K562 (cell line): ENCODE results near the gene IL1RAPL2. TPM values are rescaled to one million over a fixed set of nuclear protein-coding genes. Genes with fewer than 3 reads are reported as not detected.

Source experiments
- ATAC-seq: fragments of 200-7000 bp; cut with Tn5 transposase; 3 replicates; pipeline ENCODE4 v1.9.1; 2020; ENCODE audit warnings: moderate library complexity
- BruUV-seq: library from RNA; stranded (reverse); fragments of 400-500 nt; replicated peaks from 2 replicates; lab custom pipeline; 2021; lab: Mats Ljungman, UMichigan
- CTCF ChIA-PET: fragments of 300-600 bp; formaldehyde crosslinking; extraction: SDS; loops from one replicate; lab custom pipeline; 2021; ENCODE audit warnings: low intra/inter-chr PET ratio; lab: Yijun Ruan, JAX
- POLR2A ChIA-PET: fragments of 300-600, 350-650 bp; sonication (Branson Sonifier 250); formaldehyde crosslinking; extraction: SDS; loops from one replicate; lab custom pipeline; 2021; ENCODE audit warnings: antibody characterized with exemption, inconsistent platforms; lab: Yijun Ruan, JAX
- DNase-seq, 4 experiments: peaks; one replicate each; pipeline versions ENCODE4 v3.0.0 to v3.0.0-alpha.2; 2011 to 2018; ENCODE audit warnings: low spot score in 3 of 4, mixed read lengths in 3 of 4; ENCODE audit errors: extremely low read depth in 1 of 4
- FAIRE-seq: peaks from 2 replicates; lab custom pipeline; 2011; peaks lifted over from hg19 to GRCh38; lab: Jason Lieb, UNC
- H2AFZ ChIP-seq: 2 replicates; pipeline ENCODE4 v1.6.0; 2011; ENCODE audit warnings: low read depth, low read length, control low read depth, inconsistent platforms
- H3K27ac ChIP-seq: fragments of 200-600 bp; 3 replicates; pipeline ENCODE4 v1.8.0; 2011; ENCODE audit warnings: low read depth, mild to moderate bottlenecking, control low read depth, inconsistent platforms, low read length, moderate library complexity, mixed read lengths; ENCODE audit errors: extremely low read depth
- H3K27me3 ChIP-seq, 2 experiments: fragments of 300-600 bp in 1 of 2; 2 replicates in 1 of 2; 3 replicates in 1 of 2; pipeline versions ENCODE4 v1.6.0 to v1.8.0; 2011; ENCODE audit warnings: inconsistent platforms in 2 of 2, low read length in 2 of 2, mild to moderate bottlenecking in 1 of 2, mixed read lengths in 1 of 2, moderate library complexity in 1 of 2; ENCODE audit not compliant: control insufficient read depth in 2 of 2, insufficient read depth in 2 of 2
- H3K36me3 ChIP-seq: fragments of 300-600 bp; 3 replicates; pipeline ENCODE4 v1.8.0; 2011; ENCODE audit warnings: mild to moderate bottlenecking, low read length, inconsistent platforms; ENCODE audit not compliant: control insufficient read depth, insufficient read depth
- H3K4me1 ChIP-seq, 2 experiments: fragments of 200-600 bp in 1 of 2; replicated peaks in 1 of 2; 2 replicates in 1 of 2; 3 replicates in 1 of 2; pipeline versions ENCODE4 v1.5.1 to v1.8.0; 2011; ENCODE audit warnings: inconsistent platforms in 2 of 2, low read length in 2 of 2, mild to moderate bottlenecking in 1 of 2, mixed read lengths in 1 of 2, moderate library complexity in 1 of 2; ENCODE audit not compliant: control insufficient read depth in 2 of 2, insufficient read depth in 2 of 2
- H3K4me2 ChIP-seq: 2 replicates; pipeline ENCODE4 v1.6.1; 2011; ENCODE audit warnings: low read length, control low read depth, inconsistent platforms, mixed read lengths; ENCODE audit not compliant: insufficient read depth
- H3K4me3 ChIP-seq: fragments of 200-600 bp; sonication (generic), shearing (Covaris generic); 2 replicates; pipeline ENCODE4 v1.5.1; 2016; ENCODE audit warnings: control low read depth, inconsistent platforms
- H3K79me2 ChIP-seq: fragments of 200-600 bp; 3 replicates; pipeline ENCODE4 v1.8.0; 2011; ENCODE audit warnings: low read length, inconsistent platforms; ENCODE audit not compliant: control insufficient read depth, insufficient read depth
- H3K9ac ChIP-seq, 2 experiments: 2 replicates each; pipeline versions ENCODE4 v1.6.0 to v1.6.1; 2011; ENCODE audit warnings: low read depth in 2 of 2, low read length in 2 of 2, control low read depth in 1 of 2, inconsistent platforms in 1 of 2, mild to moderate bottlenecking in 1 of 2, mixed read lengths in 1 of 2; ENCODE audit not compliant: insufficient read depth in 1 of 2
- H3K9me1 ChIP-seq: one replicate; pipeline ENCODE4 v1.6.0; 2011; ENCODE audit warnings: inconsistent platforms, mild to moderate bottlenecking, low read length, moderate library complexity; ENCODE audit not compliant: control insufficient read depth, insufficient read depth
- H3K9me3 ChIP-seq: replicated peaks from 2 replicates; pipeline ENCODE4 v1.5.1; 2011; ENCODE audit warnings: low read depth, low read length, inconsistent platforms; ENCODE audit not compliant: control insufficient read depth, insufficient read depth
- H4K20me1 ChIP-seq: replicated peaks from 2 replicates; pipeline ENCODE4 v1.6.1; 2011; ENCODE audit warnings: low read length, inconsistent platforms, mixed read lengths; ENCODE audit not compliant: control insufficient read depth, insufficient read depth
- BRD4 ChIP-seq: fragments of 200-600 bp; sonication (generic); IDR thresholded peaks from 2 replicates; pipeline ENCODE4 v1.6.1; 2017; ENCODE audit warnings: inconsistent platforms
- C11orf30 ChIP-seq: fragments of 450-650 bp; IDR thresholded peaks from 2 replicates; pipeline ENCODE4 v1.6.1; 2016; ENCODE audit warnings: low read depth, mild to moderate bottlenecking
- CBFA2T2 ChIP-seq: fragments of 450-650 bp; conservative IDR thresholded peaks from 2 replicates; pipeline ENCODE4 v1.6.1; 2017; ENCODE audit warnings: mild to moderate bottlenecking
- CTCF ChIP-seq, 3 experiments: IDR thresholded peaks in 2 of 3; conservative IDR thresholded peaks in 1 of 3; 2 replicates each; pipeline ENCODE4 v1.5.1; 2011 to 2012; ENCODE audit warnings: low read length in 3 of 3, mild to moderate bottlenecking in 3 of 3, control low read depth in 2 of 3, improper control_type of control experiment in 1 of 3, inconsistent platforms in 1 of 3, low read depth in 1 of 3, mixed read lengths in 1 of 3, moderate library complexity in 1 of 3; ENCODE audit not compliant: insufficient read depth in 2 of 3
- ELF2 ChIP-seq: fragments of 250-450 bp; sonication (Bioruptor Pico); IDR thresholded peaks from 2 replicates; pipeline ENCODE4 v1.5.0; 2021; ENCODE audit warnings: mild to moderate bottlenecking
- ILK ChIP-seq: fragments of 450-650 bp; IDR thresholded peaks from 2 replicates; pipeline ENCODE4 v1.6.1; 2016; ENCODE audit warnings: missing genetic modification characterization, low read depth, mild to moderate bottlenecking, missing compliant biosample characterization, moderate library complexity, borderline replicate concordance
- MAFF ChIP-seq: IDR thresholded peaks from 2 replicates; pipeline ENCODE4 v1.6.1; 2012; ENCODE audit warnings: low read length, improper control_type of control experiment
- PCBP2 ChIP-seq: fragments of 200-400 bp; formaldehyde crosslinking; IDR thresholded peaks from 2 replicates; pipeline ENCODE4 v1.6.1; 2018; ENCODE audit warnings: low read length, low read depth, mild to moderate bottlenecking, moderate library complexity; ENCODE audit not compliant: poor library complexity, severe bottlenecking
- RAD21 ChIP-seq, 2 experiments: fragments of 250-450 bp in 1 of 2; fragments of 450-650 bp in 1 of 2; sonication (Bioruptor Pico) in 1 of 2; formaldehyde crosslinking in 1 of 2; IDR thresholded peaks in 1 of 2; conservative IDR thresholded peaks in 1 of 2; 2 replicates each; pipeline versions ENCODE4 v1.4.0 to v1.8.0; 2020 to 2022; ENCODE audit warnings: mild to moderate bottlenecking in 2 of 2, moderate library complexity in 1 of 2
- SAFB2 ChIP-seq: fragments of 200-400 bp; formaldehyde crosslinking; IDR thresholded peaks from 2 replicates; pipeline ENCODE4 v1.6.1; 2018; ENCODE audit warnings: borderline replicate concordance, low read length, low read depth, moderate library complexity; ENCODE audit not compliant: severe bottlenecking
- ZNF316 ChIP-seq: fragments of 450-650 bp; IDR thresholded peaks from 2 replicates; pipeline ENCODE4 v1.6.1; 2016
- ZNF717 ChIP-seq: fragments of 250-450 bp; sonication (Bioruptor Pico); IDR thresholded peaks from 2 replicates; pipeline ENCODE4 v1.5.0; 2021
- WGBS: fragments of 100-300 bp; shearing (Covaris generic); methylation state at CpG from one replicate; pipeline ENCODE4 v1.1.6; 2016; ENCODE audit warnings: low coverage, mixed read lengths; ENCODE audit not compliant: insufficient coverage; ENCODE audit errors: missing lambda C conversion rate; 5-methylcytosine and 5-hydroxymethylcytosine counted together
- in situ Hi-C: fragments of 300-500 bp; cut with MboI; formaldehyde crosslinking; loops from 4 replicates; pipeline ENCODE4 v1.15.0; 2018; ENCODE audit warnings: inconsistent platforms, mixed read lengths
- intact Hi-C: fragments of 100-400 bp; cut with micrococcal nuclease; formaldehyde crosslinking; loops from 2 replicates; pipeline ENCODE4 v1.14.2; 2022
- polyA plus RNA-seq, 8 experiments: library from polyadenylated mRNA; depleted of rRNA in 4 of 8; stranded (reverse) in 5 of 8; unstranded in 3 of 8; fragments of >200 nt; fragmentation: Nextera tagmentation in 2 of 8; fragmentation: Illumina TruSeq in 1 of 8; extraction: Ambion mirVana in 2 of 8; extraction: Trizol in 1 of 8; gene quantifications; 2 replicates each; pipeline versions ENCODE4 v1.2.1 to v1.2.3, GENCODE V29; 2011 to 2014; ENCODE audit warnings: inconsistent platforms in 1 of 8, missing spikeins in 1 of 8
- total RNA-seq, 7 experiments: library from RNA; depleted of rRNA in 6 of 7; stranded (reverse); fragments of >200 nt in 6 of 7; fragmentation: Illumina TruSeq in 2 of 7; extraction: Trizol in 2 of 7; gene quantifications; 2 replicates each; pipeline versions ENCODE4 v1.2.1 to v1.2.3, GENCODE V29; 2011 to 2021; ENCODE audit warnings: low replicate concordance in 1 of 7

IL1RAPL2 gene
- total and polyA plus RNA-seq, 9 of the 15 experiments (the other 6 are each of a cell fraction or from before 2014, with no cell fraction given): not detected

- H3K27me3 ChIP-seq: no peaks in the 10 kb centered on the region
- H4K20me1 ChIP-seq: no peaks in the 10 kb centered on the region
- no peaks in the 10 kb centered on the region for H3K9me3 ChIP-seq
- no peaks in the 10 kb centered on the region for H3K4me1 ChIP-seq
- TF ChIP-seq ILK (tag): no peak
- no peak for TF ChIP-seq SAFB2
- peak; percentile 58 for TF ChIP-seq ZNF316
- no peak for TF ChIP-seq ELF2 (CRISPR knock-in tag)
- TF ChIP-seq MAFF: peak; percentile 12; the same call in 1 of the 2 replicates
- peak; percentile 50; the same call in 1 of the 2 replicates for TF ChIP-seq C11orf30
- peak in 2 of 3 experiments; percentile 56 to 57; a peak in 4 of 6 replicates for TF ChIP-seq CTCF (IDR thresholded peaks at IDR 0.05 in 2 of 3, conservative IDR thresholded peaks at IDR 0.05 in 1 of 3; ENCODE audit: insufficient read depth in 2 of 3, low read depth in 1 of 3, low read length in 3 of 3)
- no peak for TF ChIP-seq ZNF717
- no peak for TF ChIP-seq BRD4
- no peak for TF ChIP-seq PCBP2
- TF ChIP-seq CBFA2T2: no peak
- peak in 1 of 2 experiments; percentile 35; a peak in 1 of 4 replicates for TF ChIP-seq RAD21 (CRISPR knock-in tag; conservative IDR thresholded peaks at IDR 0.05 in 1 of 2, IDR thresholded peaks at IDR 0.05 in 1 of 2)
- TF ChIP-seq, all 486 proteins: peak for 5
- WGBS: 0% methylated on average over 2 of the region's 2 CpGs
- Histone ChIP-seq H3K36me3 (no peaks in the 10 kb centered on the region), H3K4me3 (no peak overlapping the region), H3K27ac (no peak overlapping the region), H3K4me2 (no peak overlapping the region), H3K79me2 (no peaks in the 10 kb centered on the region), H3K9me1 (no peaks in the 10 kb centered on the region), H3K9ac (no peak overlapping the region), H2AFZ (no peak overlapping the region)
- BruUV-seq: no TSS peak
- POLR2A ChIA-PET: interaction anchor here (1.0 kb wide), 1 partner anchor 9 kb away, joined by 3 read pairs; no protein-coding TSS in a partner anchor
- in situ Hi-C loops: no loop called here
- FAIRE-seq (no peak), ATAC-seq (no peak), DNase-seq (peak; percentile 9 to 26 (median 10))
- intact Hi-C loops: no loop called here
- CTCF ChIA-PET: no interaction called here
These were observed 624.4 kb downstream of the IL1RAPL2 start for GRCh38 chrX:105190252-105190853.
